CD14-positive monocyte (primary cell): ENCODE measurements around the gene TUBG1. TPM values are rescaled to one million over a fixed set of nuclear protein-coding genes. Genes with fewer than 3 reads are reported as not detected.
"Not testable (repeated sequence)": the region's sequence is repeated elsewhere in the genome, so short reads cannot be mapped to it uniquely, and the experiment has no call there.

Experiments
- DNase-seq, 3 donors: peaks; one replicate each; pipeline ENCODE4 v3.0.0-alpha.2; 2011 to 2022
- H2AFZ ChIP-seq: 2 replicates; pipeline ENCODE4 v1.6.0; 2012; ENCODE audit warnings: mild to moderate bottlenecking, low read depth, low read length, inconsistent platforms; ENCODE audit not compliant: insufficient read depth, poor library complexity, severe bottlenecking
- H3K27ac ChIP-seq, 2 donors: 1 replicate in 1 of 2; 2 replicates in 1 of 2; pipeline ENCODE4 v1.5.1; 2012 to 2013; ENCODE audit warnings: low read length in 2 of 2, control low read depth in 1 of 2, inconsistent platforms in 1 of 2, low read depth in 1 of 2, mild to moderate bottlenecking in 1 of 2
- H3K27me3 ChIP-seq, 2 donors: one replicate each; pipeline versions ENCODE4 v1.6.0 to v1.6.1; 2011 to 2013; ENCODE audit warnings: low read length in 2 of 2; ENCODE audit not compliant: control insufficient read depth in 2 of 2, insufficient read depth in 2 of 2
- H3K36me3 ChIP-seq, 2 donors: replicated peaks in 1 of 2; 1 replicate in 1 of 2; 2 replicates in 1 of 2; pipeline versions ENCODE4 v1.5.1 to v1.6.1; 2012 to 2013; ENCODE audit warnings: low read length in 2 of 2, control low read depth in 1 of 2, inconsistent platforms in 1 of 2, mild to moderate bottlenecking in 1 of 2; ENCODE audit not compliant: insufficient read depth in 2 of 2, control insufficient read depth in 1 of 2
- H3K4me1 ChIP-seq, 2 donors: 1 replicate in 1 of 2; 2 replicates in 1 of 2; pipeline versions ENCODE4 v1.5.1 to v1.6.1; 2012 to 2013; ENCODE audit warnings: low read length in 2 of 2, control low read depth in 1 of 2, inconsistent platforms in 1 of 2, mild to moderate bottlenecking in 1 of 2, moderate library complexity in 1 of 2; ENCODE audit not compliant: insufficient read depth in 2 of 2, control insufficient read depth in 1 of 2
- H3K4me2 ChIP-seq: replicated peaks from 2 replicates; pipeline ENCODE3; 2012; ENCODE audit warnings: low read length, moderate library complexity, mild to moderate bottlenecking; ENCODE audit not compliant: poor library complexity, severe bottlenecking; ENCODE audit errors: extremely low read depth
- H3K4me3 ChIP-seq, 3 experiments: fragments of 200-600 bp in 1 of 3; sonication (generic) in 1 of 3; replicated peaks in 1 of 3; 1 replicate in 2 of 3; 2 replicates in 1 of 3; pipeline ENCODE4 v1.5.1; 2011 to 2013; ENCODE audit warnings: low read length in 3 of 3, mild to moderate bottlenecking in 3 of 3, control low read depth in 2 of 3, low read depth in 2 of 3, inconsistent platforms in 1 of 3, moderate library complexity in 1 of 3
- H3K79me2 ChIP-seq: 2 replicates; pipeline ENCODE4 v1.6.0; 2012; ENCODE audit warnings: mild to moderate bottlenecking, control low read depth, inconsistent platforms, low read length, moderate library complexity; ENCODE audit not compliant: insufficient read depth
- H3K9ac ChIP-seq: 2 replicates; pipeline ENCODE4 v1.6.0; 2017; ENCODE audit warnings: low read length, mild to moderate bottlenecking; ENCODE audit not compliant: insufficient read depth, poor library complexity, severe bottlenecking
- H3K9me3 ChIP-seq, 2 donors: replicated peaks in 1 of 2; 1 replicate in 1 of 2; 2 replicates in 1 of 2; pipeline versions ENCODE4 v1.5.1 to v1.6.1; 2012 to 2013; ENCODE audit warnings: low read length in 2 of 2, control low read depth in 1 of 2; ENCODE audit not compliant: control insufficient read depth in 1 of 2, insufficient read depth in 1 of 2
- H4K20me1 ChIP-seq: 2 replicates; pipeline ENCODE4 v1.6.0; 2012; ENCODE audit warnings: mild to moderate bottlenecking, low read length, control low read depth, moderate library complexity; ENCODE audit not compliant: insufficient read depth
- H3K27ac Mint-ChIP-seq, 7 donors: one replicate each; pipeline ENCODE4 v1.8.0; 2020; ENCODE audit warnings: mild to moderate bottlenecking in 7 of 7, mixed read lengths in 7 of 7, moderate library complexity in 6 of 7, inconsistent platforms in 2 of 7
- H3K27me3 Mint-ChIP-seq, 3 donors: one replicate each; pipeline ENCODE4 v1.8.0; 2021 to 2022; ENCODE audit warnings: low read depth in 3 of 3, mild to moderate bottlenecking in 3 of 3, mixed read lengths in 3 of 3, moderate library complexity in 3 of 3, inconsistent platforms in 1 of 3
- H3K36me3 Mint-ChIP-seq, 2 donors: one replicate each; pipeline ENCODE4 v1.8.0; 2020; ENCODE audit warnings: mixed read lengths in 2 of 2, inconsistent platforms in 1 of 2, mild to moderate bottlenecking in 1 of 2
- H3K4me1 Mint-ChIP-seq: one replicate; pipeline ENCODE4 v1.8.0; 2020; ENCODE audit warnings: mild to moderate bottlenecking, mixed read lengths
- H3K4me3 Mint-ChIP-seq, 2 donors: one replicate each; pipeline ENCODE4 v1.8.0; 2020; ENCODE audit warnings: mild to moderate bottlenecking in 2 of 2, mixed read lengths in 2 of 2, moderate library complexity in 1 of 2
- H3K9me3 Mint-ChIP-seq, 7 donors: one replicate each; pipeline ENCODE4 v1.8.0; 2020 to 2022; ENCODE audit warnings: mixed read lengths in 7 of 7, mild to moderate bottlenecking in 6 of 7, moderate library complexity in 6 of 7, inconsistent platforms in 2 of 7
- CTCF ChIP-seq: fragments of 200-600 bp; IDR thresholded peaks from one replicate; pipeline ENCODE4 v1.8.0; 2022; ENCODE audit warnings: antibody characterized with exemption, mild to moderate bottlenecking
- WGBS: methylation state at CpG from one replicate; pipeline ENCODE4 v1.1.5; 2013; ENCODE audit warnings: missing lambda C conversion rate; ENCODE audit not compliant: insufficient coverage; 5-methylcytosine and 5-hydroxymethylcytosine counted together
- intact Hi-C, 2 donors: fragments of 100-400 bp; cut with micrococcal nuclease; formaldehyde crosslinking; loops; one replicate each; pipeline versions ENCODE4 v1.15.0 to v1.15.1; 2023
- polyA plus RNA-seq, 3 donors: library from polyadenylated mRNA; depleted of rRNA in 1 of 3; unstranded in 2 of 3; stranded (reverse) in 1 of 3; fragments of 300-500 nt in 2 of 3; fragments of >200 nt in 1 of 3; fragmentation: Illumina TruSeq in 2 of 3; gene quantifications; 1 replicate in 2 of 3; 2 replicates in 1 of 3; pipeline ENCODE4 v1.2.3, GENCODE V29; 2012 to 2021

TUBG1 gene
- polyA plus RNA-seq, 3 donors: 7.5 to 17.4 (median 10.2) TPM

- intact Hi-C loops: no loop called here
- no peak for DNase-seq
- Mint-ChIP-seq H3K9me3 (no peaks in the 10 kb centered on the region), H3K27me3 (peaks cover 0 to 4% (median 2%) of the 10 kb centered on the region in 3 donors), H3K4me3 (no peak overlapping the region), H3K36me3 (no peaks in the 10 kb centered on the region), H3K27ac (no peak overlapping the region), H3K4me1 (peaks cover 2% of the 10 kb centered on the region)
- H3K4me2 ChIP-seq: no peak overlapping the region
- H3K36me3 ChIP-seq: no peaks in the 10 kb centered on the region
- H3K79me2 ChIP-seq: no peaks in the 10 kb centered on the region
- no peaks in the 10 kb centered on the region for H3K27me3 ChIP-seq
- no peaks in the 10 kb centered on the region for H3K9me3 ChIP-seq
- WGBS: no CpG with 5 or more reads among the region's 2 CpGs
- H3K4me1 ChIP-seq: no peaks in the 10 kb centered on the region
- H3K27ac ChIP-seq: no peak overlapping the region
- no peaks in the 10 kb centered on the region for H4K20me1 ChIP-seq
- H2AFZ ChIP-seq: no peak overlapping the region
- TF ChIP-seq CTCF: no peak
- no peak overlapping the region for H3K9ac ChIP-seq
- H3K4me3 ChIP-seq: no peak overlapping the region
Observed at GRCh38 chr17:42623271-42623670, 13.8 kb downstream of the TUBG1 start.

GRCh38 chr17:42623732-42624596 lies 14.5 kb downstream of the TUBG1 start:
- no peak for TF ChIP-seq CTCF
- no peaks in the 10 kb centered on the region for H3K36me3 ChIP-seq
- Mint-ChIP-seq H3K27ac (no peak overlapping the region), H3K4me1 (no peaks in the 10 kb centered on the region), H3K9me3 (no peaks in the 10 kb centered on the region), H3K27me3 (peaks cover 0 to 4% (median 2%) of the 10 kb centered on the region in 3 donors), H3K36me3 (no peaks in the 10 kb centered on the region), H3K4me3 (no peak overlapping the region)
- no peak for DNase-seq
- 100% methylated on average over 5 of the region's 7 CpGs for WGBS
- no peak overlapping the region for H3K4me3 ChIP-seq
- no peaks in the 10 kb centered on the region for H3K27me3 ChIP-seq
- no peak overlapping the region for H3K4me2 ChIP-seq
- no peak overlapping the region for H3K27ac ChIP-seq
- H3K79me2 ChIP-seq: no peaks in the 10 kb centered on the region
- no peak overlapping the region for H3K9ac ChIP-seq
- no peaks in the 10 kb centered on the region for H3K9me3 ChIP-seq
- intact Hi-C loops: no loop called here
- H2AFZ ChIP-seq: no peak overlapping the region
- no peaks in the 10 kb centered on the region for H4K20me1 ChIP-seq
- H3K4me1 ChIP-seq: no peaks in the 10 kb centered on the region

GRCh38 chr17:42627032-42627764 lies 17.7 kb downstream of the TUBG1 start:
- 94% methylated on average over 3 of the region's 6 CpGs for WGBS
- H2AFZ ChIP-seq, H3K9me3 Mint-ChIP-seq, DNase-seq, H3K4me3 ChIP-seq, H3K9ac ChIP-seq, intact Hi-C loops, H3K27me3 Mint-ChIP-seq, H3K27me3 ChIP-seq, H3K36me3 ChIP-seq, H3K27ac Mint-ChIP-seq, H3K4me1 ChIP-seq, H3K4me2 ChIP-seq, H3K27ac ChIP-seq, H3K36me3 Mint-ChIP-seq, H4K20me1 ChIP-seq, H3K4me3 Mint-ChIP-seq, H3K4me1 Mint-ChIP-seq, H3K79me2 ChIP-seq, H3K9me3 ChIP-seq: not testable (repeated sequence)
